Transverse colon (tissue), 3 donors: Measurements from ENCODE around the gene SPTBN5.

ENCODE experiments used
- EP300 ChIP-seq: sonication (generic); formaldehyde crosslinking; IDR thresholded peaks from one replicate; pipeline ENCODE4 v1.6.1; 2017; ENCODE audit warnings: antibody characterized with exemption, low read depth
- TF ChIP-seq, protein P1 (sequence below), 5 experiments: fragments of 200-600 bp in 3 of 5; fragments of 450-650 bp in 2 of 5; sonication (generic) in 3 of 5; IDR thresholded peaks; 1 replicate in 2 of 5; 2 replicates in 3 of 5; pipeline ENCODE4 v1.5.1; 2016 to 2017; ENCODE audit warnings: antibody characterized with exemption in 5 of 5, inconsistent platforms in 3 of 5, mild to moderate bottlenecking in 2 of 5, moderate library complexity in 1 of 5

GRCh38 chr15:41849204-41849603 is 44.6 kb downstream of the SPTBN5 start:
- TF ChIP-seq, protein P1, sequence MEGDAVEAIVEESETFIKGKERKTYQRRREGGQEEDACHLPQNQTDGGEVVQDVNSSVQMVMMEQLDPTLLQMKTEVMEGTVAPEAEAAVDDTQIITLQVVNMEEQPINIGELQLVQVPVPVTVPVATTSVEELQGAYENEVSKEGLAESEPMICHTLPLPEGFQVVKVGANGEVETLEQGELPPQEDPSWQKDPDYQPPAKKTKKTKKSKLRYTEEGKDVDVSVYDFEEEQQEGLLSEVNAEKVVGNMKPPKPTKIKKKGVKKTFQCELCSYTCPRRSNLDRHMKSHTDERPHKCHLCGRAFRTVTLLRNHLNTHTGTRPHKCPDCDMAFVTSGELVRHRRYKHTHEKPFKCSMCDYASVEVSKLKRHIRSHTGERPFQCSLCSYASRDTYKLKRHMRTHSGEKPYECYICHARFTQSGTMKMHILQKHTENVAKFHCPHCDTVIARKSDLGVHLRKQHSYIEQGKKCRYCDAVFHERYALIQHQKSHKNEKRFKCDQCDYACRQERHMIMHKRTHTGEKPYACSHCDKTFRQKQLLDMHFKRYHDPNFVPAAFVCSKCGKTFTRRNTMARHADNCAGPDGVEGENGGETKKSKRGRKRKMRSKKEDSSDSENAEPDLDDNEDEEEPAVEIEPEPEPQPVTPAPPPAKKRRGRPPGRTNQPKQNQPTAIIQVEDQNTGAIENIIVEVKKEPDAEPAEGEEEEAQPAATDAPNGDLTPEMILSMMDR (IDR thresholded peaks at IDR 0.05) = no peak
- TF ChIP-seq EP300 = no peak
